SK-N-SH treated with all-trans-retinoic acid at 6 μM for 48 hours (cell line): Measurements from ENCODE around the gene PLXNA4.

ENCODE experiments used
- BACH2 ChIP-seq: fragments of 250-450 bp; sonication (Bioruptor Pico); IDR thresholded peaks from 2 replicates; pipeline ENCODE4 v1.9.0; 2021; ENCODE audit warnings: mild to moderate bottlenecking, borderline replicate concordance
- ESRRG ChIP-seq: fragments of 250-450 bp; sonication (Bioruptor Pico); IDR thresholded peaks from 2 replicates; pipeline ENCODE4 v1.6.1; 2021; ENCODE audit warnings: mild to moderate bottlenecking
- RARB ChIP-seq: fragments of 250-450 bp; sonication (Bioruptor Pico); IDR thresholded peaks from 2 replicates; pipeline ENCODE4 v1.8.0; 2021; ENCODE audit warnings: mild to moderate bottlenecking, moderate library complexity
- SNAI2 ChIP-seq: fragments of 250-450 bp; sonication (Bioruptor Pico); IDR thresholded peaks from 2 replicates; pipeline ENCODE4 v1.5.0; 2020; ENCODE audit warnings: mild to moderate bottlenecking, moderate library complexity
- TOX ChIP-seq: fragments of 250-450 bp; sonication (Bioruptor Pico); IDR thresholded peaks from 2 replicates; pipeline ENCODE4 v1.8.0; 2021; ENCODE audit warnings: mild to moderate bottlenecking, moderate library complexity, borderline replicate concordance
- ZC3H10 ChIP-seq: fragments of 250-450 bp; sonication (Bioruptor Pico); IDR thresholded peaks from 2 replicates; pipeline ENCODE4 v1.5.1; 2021; ENCODE audit warnings: mild to moderate bottlenecking, moderate library complexity
- ZFP30 ChIP-seq: fragments of 450-650 bp; formaldehyde crosslinking; IDR thresholded peaks from 2 replicates; pipeline ENCODE4 v1.5.0; 2022; ENCODE audit warnings: mild to moderate bottlenecking, moderate library complexity
- ZNF70 ChIP-seq: fragments of 450-650 bp; formaldehyde crosslinking; IDR thresholded peaks from 2 replicates; pipeline ENCODE4 v1.5.0; 2020; ENCODE audit warnings: mild to moderate bottlenecking, moderate library complexity
- ZNF8 ChIP-seq: fragments of 450-650 bp; formaldehyde crosslinking; IDR thresholded peaks from 2 replicates; pipeline ENCODE4 v1.5.0; 2020; ENCODE audit warnings: mild to moderate bottlenecking, moderate library complexity

DNA sequence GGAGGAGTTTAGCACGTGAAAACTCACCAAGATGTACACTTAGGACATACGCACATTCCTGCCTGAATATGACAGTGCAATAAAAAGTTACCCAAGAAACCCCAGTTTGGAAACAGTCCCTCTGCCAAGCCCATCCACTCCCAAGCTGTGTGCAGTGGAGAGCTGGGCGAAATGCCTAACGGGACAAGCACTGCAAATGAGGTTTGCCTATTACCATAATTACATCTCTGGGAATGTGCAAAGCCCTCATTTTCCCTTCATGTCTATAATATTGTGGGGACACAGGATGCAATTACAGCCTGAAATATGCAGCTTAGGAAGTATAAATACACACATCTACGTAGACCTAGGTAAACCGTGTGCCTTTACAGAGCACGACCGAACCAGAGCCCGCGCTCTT, 117.5 kb downstream of the PLXNA4 start:
- TF ChIP-seq ZFP30 (no peak), ZC3H10 (no peak), ESRRG (CRISPR knock-in tag) (no peak), SNAI2 (no peak), BACH2 (CRISPR knock-in tag) (no peak), TOX (CRISPR knock-in tag) (no peak), ZNF70 (CRISPR knock-in tag) (no peak), ZNF8 (CRISPR knock-in tag) (no peak), RARB (CRISPR knock-in tag) (no peak)
